HL-60 (cell line): ENCODE results near the gene GOLGA6L7.
"Not testable (repeated sequence)": the region's sequence is repeated elsewhere in the genome, so short reads cannot be mapped to it uniquely, and the experiment has no call there.

ENCODE experiments used
- GABPA ChIP-seq: IDR thresholded peaks from 2 replicates; pipeline ENCODE4 v1.6.1; 2012; ENCODE audit warnings: low read depth
- POLR2AphosphoS5 ChIP-seq: IDR thresholded peaks from 2 replicates; pipeline ENCODE4 v1.6.1; 2012; ENCODE audit warnings: low read depth
- SPI1 ChIP-seq: IDR thresholded peaks from 2 replicates; pipeline ENCODE4 v1.6.1; 2012; ENCODE audit warnings: low read depth, mild to moderate bottlenecking, borderline replicate concordance
- TF ChIP-seq, protein P1 (sequence below): IDR thresholded peaks from 2 replicates; pipeline ENCODE4 v1.6.1; 2012; ENCODE audit warnings: low read depth; ENCODE audit not compliant: insufficient replicate concordance
- TF ChIP-seq, protein P2 (sequence below): IDR thresholded peaks from one replicate; pipeline ENCODE4 v1.5.1; 2011; ENCODE audit warnings: low read length, control low read depth, inconsistent platforms; ENCODE audit not compliant: insufficient read depth

DNA sequence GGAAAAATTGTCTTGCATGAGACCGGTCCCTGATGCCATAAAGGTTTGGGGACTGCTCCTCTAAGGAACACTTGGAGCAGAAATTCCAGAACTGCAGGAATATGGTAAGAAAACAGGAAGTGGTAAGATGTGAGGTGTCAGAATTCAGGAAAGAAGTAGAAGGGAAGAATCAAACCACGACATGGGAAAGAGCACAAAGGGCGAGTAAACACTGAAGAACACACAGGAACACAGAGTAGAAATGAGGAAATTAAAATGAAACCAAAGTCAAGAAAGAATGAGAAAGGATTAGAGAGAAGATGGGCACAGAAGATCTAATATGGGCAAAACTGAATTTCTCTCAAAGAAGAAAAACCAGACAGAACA is 28.5 kb downstream of the GOLGA6L7 start:
- TF ChIP-seq, protein P1, sequence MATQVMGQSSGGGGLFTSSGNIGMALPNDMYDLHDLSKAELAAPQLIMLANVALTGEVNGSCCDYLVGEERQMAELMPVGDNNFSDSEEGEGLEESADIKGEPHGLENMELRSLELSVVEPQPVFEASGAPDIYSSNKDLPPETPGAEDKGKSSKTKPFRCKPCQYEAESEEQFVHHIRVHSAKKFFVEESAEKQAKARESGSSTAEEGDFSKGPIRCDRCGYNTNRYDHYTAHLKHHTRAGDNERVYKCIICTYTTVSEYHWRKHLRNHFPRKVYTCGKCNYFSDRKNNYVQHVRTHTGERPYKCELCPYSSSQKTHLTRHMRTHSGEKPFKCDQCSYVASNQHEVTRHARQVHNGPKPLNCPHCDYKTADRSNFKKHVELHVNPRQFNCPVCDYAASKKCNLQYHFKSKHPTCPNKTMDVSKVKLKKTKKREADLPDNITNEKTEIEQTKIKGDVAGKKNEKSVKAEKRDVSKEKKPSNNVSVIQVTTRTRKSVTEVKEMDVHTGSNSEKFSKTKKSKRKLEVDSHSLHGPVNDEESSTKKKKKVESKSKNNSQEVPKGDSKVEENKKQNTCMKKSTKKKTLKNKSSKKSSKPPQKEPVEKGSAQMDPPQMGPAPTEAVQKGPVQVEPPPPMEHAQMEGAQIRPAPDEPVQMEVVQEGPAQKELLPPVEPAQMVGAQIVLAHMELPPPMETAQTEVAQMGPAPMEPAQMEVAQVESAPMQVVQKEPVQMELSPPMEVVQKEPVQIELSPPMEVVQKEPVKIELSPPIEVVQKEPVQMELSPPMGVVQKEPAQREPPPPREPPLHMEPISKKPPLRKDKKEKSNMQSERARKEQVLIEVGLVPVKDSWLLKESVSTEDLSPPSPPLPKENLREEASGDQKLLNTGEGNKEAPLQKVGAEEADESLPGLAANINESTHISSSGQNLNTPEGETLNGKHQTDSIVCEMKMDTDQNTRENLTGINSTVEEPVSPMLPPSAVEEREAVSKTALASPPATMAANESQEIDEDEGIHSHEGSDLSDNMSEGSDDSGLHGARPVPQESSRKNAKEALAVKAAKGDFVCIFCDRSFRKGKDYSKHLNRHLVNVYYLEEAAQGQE: not testable (repeated sequence)
- TF ChIP-seq, protein P2, sequence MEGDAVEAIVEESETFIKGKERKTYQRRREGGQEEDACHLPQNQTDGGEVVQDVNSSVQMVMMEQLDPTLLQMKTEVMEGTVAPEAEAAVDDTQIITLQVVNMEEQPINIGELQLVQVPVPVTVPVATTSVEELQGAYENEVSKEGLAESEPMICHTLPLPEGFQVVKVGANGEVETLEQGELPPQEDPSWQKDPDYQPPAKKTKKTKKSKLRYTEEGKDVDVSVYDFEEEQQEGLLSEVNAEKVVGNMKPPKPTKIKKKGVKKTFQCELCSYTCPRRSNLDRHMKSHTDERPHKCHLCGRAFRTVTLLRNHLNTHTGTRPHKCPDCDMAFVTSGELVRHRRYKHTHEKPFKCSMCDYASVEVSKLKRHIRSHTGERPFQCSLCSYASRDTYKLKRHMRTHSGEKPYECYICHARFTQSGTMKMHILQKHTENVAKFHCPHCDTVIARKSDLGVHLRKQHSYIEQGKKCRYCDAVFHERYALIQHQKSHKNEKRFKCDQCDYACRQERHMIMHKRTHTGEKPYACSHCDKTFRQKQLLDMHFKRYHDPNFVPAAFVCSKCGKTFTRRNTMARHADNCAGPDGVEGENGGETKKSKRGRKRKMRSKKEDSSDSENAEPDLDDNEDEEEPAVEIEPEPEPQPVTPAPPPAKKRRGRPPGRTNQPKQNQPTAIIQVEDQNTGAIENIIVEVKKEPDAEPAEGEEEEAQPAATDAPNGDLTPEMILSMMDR: not testable (repeated sequence)
- not testable (repeated sequence) for TF ChIP-seq POLR2AphosphoS5, SPI1, GABPA
